ENCODE measurements around the gene MRGPRE.

GRCh38 chr11:3216027-3216525 lies 16.1 kb downstream of the MRGPRE start:
- no peak for TF ChIP-seq CTCF (IDR thresholded peaks at IDR 0.05)
- no peak for TF ChIP-seq POLR2A (IDR thresholded peaks at IDR 0.05)

Measured in breast epithelium (tissue), 3 donors.